SK-N-SH (cell line): ENCODE data around the gene ABL2. TPM values are rescaled to one million over a fixed set of nuclear protein-coding genes. Genes with fewer than 3 reads are reported as not detected.
A peak's percentile ranks its signal among the peaks of the same experiment; 100 is the strongest.

Experiments used
- CTCF ChIA-PET: fragments of 300-600, 350-600 bp; formaldehyde crosslinking; extraction: SDS; loops from one replicate; lab custom pipeline; 2021; lab: Yijun Ruan, JAX
- POLR2A ChIA-PET: fragments of 350-600 bp; sonication (Branson Sonifier 250); formaldehyde crosslinking; extraction: SDS; loops from one replicate; lab custom pipeline; 2020; ENCODE audit warnings: antibody characterized with exemption, inconsistent platforms; lab: Yijun Ruan, JAX
- DNase-seq: peaks from one replicate; pipeline ENCODE4 v3.0.0; 2012
- H2AFZ ChIP-seq: fragments of 200-600 bp; sonication (generic); 2 replicates; pipeline ENCODE4 v1.8.1; 2016; ENCODE audit warnings: antibody characterized with exemption, mild to moderate bottlenecking, low read depth
- H3F3A ChIP-seq: fragments of 200-600 bp; sonication (generic); replicated peaks from 2 replicates; pipeline ENCODE3; 2016; ENCODE audit warnings: antibody characterized with exemption, mild to moderate bottlenecking; ENCODE audit not compliant: insufficient read depth
- H3K27ac ChIP-seq, 2 experiments: fragments of 200-500 bp in 1 of 2; fragments of 200-600 bp in 1 of 2; sonication (Bioruptor generic) in 1 of 2; sonication (generic), shearing (Covaris generic) in 1 of 2; 2 replicates each; pipeline versions ENCODE4 v1.5.1 to v1.6.1; 2014 to 2016; ENCODE audit warnings: low read depth in 2 of 2, inconsistent platforms in 1 of 2, low read length in 1 of 2, mild to moderate bottlenecking in 1 of 2, mixed read lengths in 1 of 2
- H3K27me3 ChIP-seq: fragments of 200-600 bp; sonication (generic), shearing (Covaris generic); 2 replicates; pipeline ENCODE4 v1.6.1; 2016; ENCODE audit warnings: mixed run types; ENCODE audit not compliant: insufficient read depth
- H3K36me3 ChIP-seq, 2 experiments: fragments of 200-500 bp in 1 of 2; fragments of 200-600 bp in 1 of 2; sonication (Bioruptor generic) in 1 of 2; sonication (generic) in 1 of 2; replicated peaks in 1 of 2; 2 replicates each; pipeline versions ENCODE3 to v1.5.1; 2014 to 2016; ENCODE audit warnings: low read length in 1 of 2, mild to moderate bottlenecking in 1 of 2; ENCODE audit not compliant: insufficient read depth in 2 of 2, control insufficient read depth in 1 of 2
- H3K4me1 ChIP-seq, 2 experiments: fragments of 200-500 bp in 1 of 2; fragments of 200-600 bp in 1 of 2; sonication (Bioruptor generic) in 1 of 2; sonication (generic), shearing (Covaris generic) in 1 of 2; 2 replicates each; pipeline versions ENCODE4 v1.5.1 to v1.6.1; 2014 to 2016; ENCODE audit warnings: low read depth in 1 of 2, low read length in 1 of 2, mixed run types in 1 of 2; ENCODE audit not compliant: insufficient read depth in 2 of 2, control insufficient read depth in 1 of 2
- H3K4me2 ChIP-seq: fragments of 200-600 bp; sonication (generic), shearing (Covaris generic); 2 replicates; pipeline ENCODE4 v1.6.1; 2017; ENCODE audit warnings: mixed run types
- H3K4me3 ChIP-seq, 2 experiments: fragments of 200-500 bp in 1 of 2; fragments of 200-600 bp in 1 of 2; sonication (Bioruptor generic) in 1 of 2; sonication (generic), shearing (Covaris generic) in 1 of 2; 2 replicates each; pipeline versions ENCODE4 v1.5.1 to v1.8.1; 2014 to 2016; ENCODE audit warnings: low read depth in 2 of 2, inconsistent platforms in 1 of 2, low read length in 1 of 2, mild to moderate bottlenecking in 1 of 2, mixed read lengths in 1 of 2, moderate library complexity in 1 of 2
- H3K79me2 ChIP-seq: fragments of 200-600 bp; sonication (generic); 2 replicates; pipeline ENCODE4 v1.8.1; 2017; ENCODE audit warnings: mild to moderate bottlenecking; ENCODE audit not compliant: insufficient read depth
- H3K9ac ChIP-seq: fragments of 200-600 bp; sonication (generic); 2 replicates; pipeline ENCODE4 v1.6.1; 2017; ENCODE audit warnings: mixed run types
- H3K9me2 ChIP-seq: fragments of 200-600 bp; sonication (generic); 2 replicates; pipeline ENCODE4 v1.6.1; 2017; ENCODE audit warnings: mixed run types
- H3K9me3 ChIP-seq: fragments of 200-600 bp; sonication (generic); 2 replicates; pipeline ENCODE4 v1.6.1; 2017; ENCODE audit warnings: mixed run types, mild to moderate bottlenecking, moderate library complexity
- H4K20me1 ChIP-seq: fragments of 200-600 bp; sonication (generic); 2 replicates; pipeline ENCODE4 v1.6.1; 2017; ENCODE audit warnings: mild to moderate bottlenecking, mixed run types; ENCODE audit not compliant: insufficient read depth
- ELF1 ChIP-seq: IDR thresholded peaks from 2 replicates; pipeline ENCODE4 v1.4.0; 2012
- FOSL2 ChIP-seq: IDR thresholded peaks from 2 replicates; pipeline ENCODE4 v1.4.0; 2012; ENCODE audit warnings: low read depth, mild to moderate bottlenecking, moderate library complexity, borderline replicate concordance
- FOXM1 ChIP-seq: IDR thresholded peaks from 2 replicates; pipeline ENCODE4 v1.4.0; 2012; ENCODE audit warnings: low read depth, mild to moderate bottlenecking
- RFX5 ChIP-seq: IDR thresholded peaks from 2 replicates; pipeline ENCODE4 v1.6.1; 2012; ENCODE audit warnings: mild to moderate bottlenecking, improper control_type of control experiment, low read length
- RXRA ChIP-seq: IDR thresholded peaks from 2 replicates; pipeline ENCODE4 v1.4.0; 2012; ENCODE audit warnings: low read depth, mild to moderate bottlenecking, borderline replicate concordance
- WGBS: methylation state at CpG from one replicate; pipeline ENCODE4 v1.1.6; 2017; ENCODE audit warnings: low lambda C conversion rate; 5-methylcytosine and 5-hydroxymethylcytosine counted together
- polyA plus RNA-seq, 3 experiments: library from polyadenylated mRNA; depleted of rRNA; stranded (reverse); fragments of >200 nt; gene quantifications; 2 replicates each; pipeline ENCODE4 v1.2.3, GENCODE V29; 2012
- TF ChIP-seq, protein P1 (sequence below): IDR thresholded peaks from 2 replicates; pipeline ENCODE4 v1.4.0; 2012; ENCODE audit warnings: low read depth, borderline replicate concordance
- TF ChIP-seq, protein P2 (sequence below): fragments of 150-350 bp; IDR thresholded peaks from 2 replicates; pipeline ENCODE4 v1.6.1; 2016; ENCODE audit warnings: mild to moderate bottlenecking, low read depth, low read length
- TF ChIP-seq, protein P3 (sequence below): fragments of 150-350 bp; IDR thresholded peaks from 2 replicates; pipeline ENCODE4 v1.6.1; 2017; ENCODE audit warnings: antibody characterized with exemption, low read length, low read depth, borderline replicate concordance

ABL2 gene
- polyA plus RNA-seq, 1 of the 3 experiments (the other 2 are of a cell fraction), result 7.5 TPM

DNA sequence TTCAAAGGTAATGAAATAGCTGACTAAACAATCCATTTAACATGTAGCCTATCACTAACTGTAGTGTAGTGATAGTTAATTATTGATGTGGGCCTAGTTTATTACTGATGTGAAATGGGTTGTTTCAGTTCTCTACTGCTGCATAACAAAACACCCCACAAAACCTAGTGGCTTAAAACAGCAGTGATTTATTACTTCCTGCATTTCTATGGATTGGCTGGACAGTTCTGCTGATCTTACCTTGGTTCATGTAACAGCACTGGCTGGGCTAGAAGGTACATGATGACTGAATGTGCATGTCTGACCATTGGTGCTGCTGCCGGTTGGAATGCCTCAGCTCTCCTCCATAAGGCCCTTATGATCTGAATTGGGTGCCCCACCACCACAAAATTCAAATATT, 5.4 kb upstream of the ABL2 start:
- H3K4me2 ChIP-seq, result no peak overlapping the region
- H4K20me1 ChIP-seq, result no peaks in the 10 kb centered on the region
- no peak overlapping the region for H3K27ac ChIP-seq
- no peaks in the 10 kb centered on the region for H3K9me3 ChIP-seq
- H3K79me2 ChIP-seq, result no peaks in the 10 kb centered on the region
- no peak overlapping the region for H2AFZ ChIP-seq
- H3F3A ChIP-seq, result peaks cover 30% of the 10 kb centered on the region
- H3K27me3 ChIP-seq, result no peaks in the 10 kb centered on the region
- no peak overlapping the region for H3K9ac ChIP-seq
- POLR2A ChIA-PET, result no interaction called here
- H3K4me1 ChIP-seq, result peaks cover 2 to 6% of the 10 kb centered on the region in 2 experiments; a peak in 2 of 4 replicates
- DNase-seq, result no peak
- TF ChIP-seq FOSL2 (no peak), RFX5 (no peak)
- TF ChIP-seq, protein P1, sequence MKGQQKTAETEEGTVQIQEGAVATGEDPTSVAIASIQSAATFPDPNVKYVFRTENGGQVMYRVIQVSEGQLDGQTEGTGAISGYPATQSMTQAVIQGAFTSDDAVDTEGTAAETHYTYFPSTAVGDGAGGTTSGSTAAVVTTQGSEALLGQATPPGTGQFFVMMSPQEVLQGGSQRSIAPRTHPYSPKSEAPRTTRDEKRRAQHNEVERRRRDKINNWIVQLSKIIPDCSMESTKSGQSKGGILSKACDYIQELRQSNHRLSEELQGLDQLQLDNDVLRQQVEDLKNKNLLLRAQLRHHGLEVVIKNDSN, result no peak
- H3K36me3 ChIP-seq, result no peaks in the 10 kb centered on the region
- H3K4me3 ChIP-seq, result no peak overlapping the region
- CTCF ChIA-PET, result no interaction called here
- WGBS, result 100% methylated on average over 1 of the region's 1 CpG
- no peaks in the 10 kb centered on the region for H3K9me2 ChIP-seq

DNA sequence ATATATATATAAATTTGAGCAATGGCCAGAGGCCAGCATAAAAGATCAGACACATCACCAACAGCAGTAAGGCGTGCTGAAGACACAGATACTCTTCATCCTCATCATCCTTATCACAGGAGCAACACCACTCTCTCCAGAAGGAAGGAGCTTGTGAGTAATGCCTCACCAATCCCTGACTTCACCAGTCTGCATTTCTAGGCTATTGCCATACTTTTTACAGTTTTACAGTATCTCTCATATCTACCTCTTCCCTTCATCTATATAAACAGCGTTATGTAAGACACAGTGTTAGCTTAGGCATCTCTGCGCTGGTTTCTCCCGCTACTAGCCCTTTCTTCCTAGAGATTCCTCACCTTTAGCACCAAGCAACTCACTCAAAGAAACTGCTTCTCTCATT, 2.4 kb upstream of the ABL2 start:
- WGBS, result 72% methylated on average over 4 of the region's 4 CpGs
- Histone ChIP-seq H3K9me3 (no peaks in the 10 kb centered on the region), H3K27me3 (no peaks in the 10 kb centered on the region), H3K9me2 (no peaks in the 10 kb centered on the region), H3K4me1 (peaks cover 6 to 9% of the 10 kb centered on the region in 2 experiments; a peak in 3 of 4 replicates), H3K36me3 (no peaks in the 10 kb centered on the region), H3K9ac (no peak overlapping the region), H4K20me1 (0 out of 2 replicates have a peak, but pooled peaks cover 2% of the 10 kb centered on the region), H3K4me3 (no peak overlapping the region), H3K4me2 (no peak overlapping the region), H3K79me2 (peaks cover 20% of the 10 kb centered on the region), H3K27ac (peak overlapping the region in 1 of 2 experiments; percentile 15; a peak in 1 of 4 replicates), H2AFZ (no peak overlapping the region), H3F3A (peaks cover 31% of the 10 kb centered on the region)
- TF ChIP-seq FOSL2 (peak; percentile 37; the same call in 1 of the 2 replicates), RXRA (no peak), ELF1 (no peak), FOXM1 (no peak)
- TF ChIP-seq, protein P2, sequence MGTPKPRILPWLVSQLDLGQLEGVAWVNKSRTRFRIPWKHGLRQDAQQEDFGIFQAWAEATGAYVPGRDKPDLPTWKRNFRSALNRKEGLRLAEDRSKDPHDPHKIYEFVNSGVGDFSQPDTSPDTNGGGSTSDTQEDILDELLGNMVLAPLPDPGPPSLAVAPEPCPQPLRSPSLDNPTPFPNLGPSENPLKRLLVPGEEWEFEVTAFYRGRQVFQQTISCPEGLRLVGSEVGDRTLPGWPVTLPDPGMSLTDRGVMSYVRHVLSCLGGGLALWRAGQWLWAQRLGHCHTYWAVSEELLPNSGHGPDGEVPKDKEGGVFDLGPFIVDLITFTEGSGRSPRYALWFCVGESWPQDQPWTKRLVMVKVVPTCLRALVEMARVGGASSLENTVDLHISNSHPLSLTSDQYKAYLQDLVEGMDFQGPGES, result no peak
- TF ChIP-seq, protein P3, sequence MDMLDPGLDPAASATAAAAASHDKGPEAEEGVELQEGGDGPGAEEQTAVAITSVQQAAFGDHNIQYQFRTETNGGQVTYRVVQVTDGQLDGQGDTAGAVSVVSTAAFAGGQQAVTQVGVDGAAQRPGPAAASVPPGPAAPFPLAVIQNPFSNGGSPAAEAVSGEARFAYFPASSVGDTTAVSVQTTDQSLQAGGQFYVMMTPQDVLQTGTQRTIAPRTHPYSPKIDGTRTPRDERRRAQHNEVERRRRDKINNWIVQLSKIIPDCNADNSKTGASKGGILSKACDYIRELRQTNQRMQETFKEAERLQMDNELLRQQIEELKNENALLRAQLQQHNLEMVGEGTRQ, result no peak
- DNase-seq, result no peak
- ChIA-PET CTCF (interaction anchor here (1.1 kb wide), 1 partner anchor 111 kb away, joined by 3 read pairs; no protein-coding TSS in a partner anchor), POLR2A (no interaction called here)
